Panc1 (cell line): ENCODE data around the gene DUSP3.

ENCODE experiments used
- POLR2AphosphoS5 ChIP-seq: IDR thresholded peaks from 2 replicates; pipeline ENCODE4 v1.6.1; 2012; ENCODE audit warnings: mild to moderate bottlenecking, low read depth, low read length, moderate library complexity
- SIN3A ChIP-seq: IDR thresholded peaks from 2 replicates; pipeline ENCODE4 v1.6.1; 2012; ENCODE audit warnings: low read depth, mild to moderate bottlenecking, low read length, moderate library complexity, borderline replicate concordance; ENCODE audit not compliant: insufficient read depth
- TCF7L2 ChIP-seq: IDR thresholded peaks from 2 replicates; pipeline ENCODE4 v1.6.1; 2011; ENCODE audit warnings: mild to moderate bottlenecking, low read depth, low read length, inconsistent platforms
- TF ChIP-seq, protein P1 (sequence below): fragments of 450-650 bp; IDR thresholded peaks from 2 replicates; pipeline ENCODE4 v1.5.1; 2017; ENCODE audit warnings: mild to moderate bottlenecking
- TF ChIP-seq, protein P2 (sequence below), 2 experiments: IDR thresholded peaks; 2 replicates each; pipeline ENCODE4 v1.6.1; 2011 to 2012; ENCODE audit warnings: low read depth in 2 of 2, control low read depth in 1 of 2, low read length in 1 of 2, mild to moderate bottlenecking in 1 of 2, moderate library complexity in 1 of 2; ENCODE audit not compliant: insufficient read depth in 1 of 2

- TF ChIP-seq, protein P1, sequence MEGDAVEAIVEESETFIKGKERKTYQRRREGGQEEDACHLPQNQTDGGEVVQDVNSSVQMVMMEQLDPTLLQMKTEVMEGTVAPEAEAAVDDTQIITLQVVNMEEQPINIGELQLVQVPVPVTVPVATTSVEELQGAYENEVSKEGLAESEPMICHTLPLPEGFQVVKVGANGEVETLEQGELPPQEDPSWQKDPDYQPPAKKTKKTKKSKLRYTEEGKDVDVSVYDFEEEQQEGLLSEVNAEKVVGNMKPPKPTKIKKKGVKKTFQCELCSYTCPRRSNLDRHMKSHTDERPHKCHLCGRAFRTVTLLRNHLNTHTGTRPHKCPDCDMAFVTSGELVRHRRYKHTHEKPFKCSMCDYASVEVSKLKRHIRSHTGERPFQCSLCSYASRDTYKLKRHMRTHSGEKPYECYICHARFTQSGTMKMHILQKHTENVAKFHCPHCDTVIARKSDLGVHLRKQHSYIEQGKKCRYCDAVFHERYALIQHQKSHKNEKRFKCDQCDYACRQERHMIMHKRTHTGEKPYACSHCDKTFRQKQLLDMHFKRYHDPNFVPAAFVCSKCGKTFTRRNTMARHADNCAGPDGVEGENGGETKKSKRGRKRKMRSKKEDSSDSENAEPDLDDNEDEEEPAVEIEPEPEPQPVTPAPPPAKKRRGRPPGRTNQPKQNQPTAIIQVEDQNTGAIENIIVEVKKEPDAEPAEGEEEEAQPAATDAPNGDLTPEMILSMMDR, result no peak
- TF ChIP-seq, protein P2, sequence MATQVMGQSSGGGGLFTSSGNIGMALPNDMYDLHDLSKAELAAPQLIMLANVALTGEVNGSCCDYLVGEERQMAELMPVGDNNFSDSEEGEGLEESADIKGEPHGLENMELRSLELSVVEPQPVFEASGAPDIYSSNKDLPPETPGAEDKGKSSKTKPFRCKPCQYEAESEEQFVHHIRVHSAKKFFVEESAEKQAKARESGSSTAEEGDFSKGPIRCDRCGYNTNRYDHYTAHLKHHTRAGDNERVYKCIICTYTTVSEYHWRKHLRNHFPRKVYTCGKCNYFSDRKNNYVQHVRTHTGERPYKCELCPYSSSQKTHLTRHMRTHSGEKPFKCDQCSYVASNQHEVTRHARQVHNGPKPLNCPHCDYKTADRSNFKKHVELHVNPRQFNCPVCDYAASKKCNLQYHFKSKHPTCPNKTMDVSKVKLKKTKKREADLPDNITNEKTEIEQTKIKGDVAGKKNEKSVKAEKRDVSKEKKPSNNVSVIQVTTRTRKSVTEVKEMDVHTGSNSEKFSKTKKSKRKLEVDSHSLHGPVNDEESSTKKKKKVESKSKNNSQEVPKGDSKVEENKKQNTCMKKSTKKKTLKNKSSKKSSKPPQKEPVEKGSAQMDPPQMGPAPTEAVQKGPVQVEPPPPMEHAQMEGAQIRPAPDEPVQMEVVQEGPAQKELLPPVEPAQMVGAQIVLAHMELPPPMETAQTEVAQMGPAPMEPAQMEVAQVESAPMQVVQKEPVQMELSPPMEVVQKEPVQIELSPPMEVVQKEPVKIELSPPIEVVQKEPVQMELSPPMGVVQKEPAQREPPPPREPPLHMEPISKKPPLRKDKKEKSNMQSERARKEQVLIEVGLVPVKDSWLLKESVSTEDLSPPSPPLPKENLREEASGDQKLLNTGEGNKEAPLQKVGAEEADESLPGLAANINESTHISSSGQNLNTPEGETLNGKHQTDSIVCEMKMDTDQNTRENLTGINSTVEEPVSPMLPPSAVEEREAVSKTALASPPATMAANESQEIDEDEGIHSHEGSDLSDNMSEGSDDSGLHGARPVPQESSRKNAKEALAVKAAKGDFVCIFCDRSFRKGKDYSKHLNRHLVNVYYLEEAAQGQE (IDR thresholded peaks at IDR 0.05; ENCODE audit: insufficient read depth in 1 of 2, low read depth in 2 of 2, low read length in 1 of 2), result no peak
- TF ChIP-seq POLR2AphosphoS5, result no peak
- no peak for TF ChIP-seq TCF7L2
- TF ChIP-seq SIN3A, result no peak
Measured at GRCh38 chr17:43734376-43734775, 44.4 kb downstream of the DUSP3 start.
